Heart left ventricle (tissue), 16 donors: ENCODE measurements around the gene CDKN1C. TPM values are rescaled to one million over a fixed set of nuclear protein-coding genes. Genes with fewer than 3 reads are reported as not detected.
A peak's percentile ranks its signal among the peaks of the same experiment; 100 is the strongest.

Source experiments
- ATAC-seq, 4 donors: fragments of 200-7000 bp; cut with Tn5 transposase; one replicate each; pipeline ENCODE4 v1.9.1; 2020 to 2022; ENCODE audit warnings: moderate library complexity in 4 of 4, mild to moderate bottlenecking in 3 of 4, moderate number of reproducible peaks in 1 of 4
- DNase-seq, 5 donors: peaks; one replicate each; pipeline ENCODE4 v3.0.0-alpha.2; 2020
- H3K27ac ChIP-seq, 12 donors: fragments of 200-600 bp; sonication (generic) in 4 of 12; one replicate each; pipeline versions ENCODE4 v1.5.0 to v1.8.0; 2016 to 2022; ENCODE audit warnings: mild to moderate bottlenecking in 2 of 12
- H3K27me3 ChIP-seq, 9 donors: fragments of 200-600 bp; sonication (generic) in 2 of 9; one replicate each; pipeline versions ENCODE4 v1.5.1 to v1.8.0; 2016 to 2022; ENCODE audit warnings: mild to moderate bottlenecking in 3 of 9
- H3K36me3 ChIP-seq, 9 donors: fragments of 200-600 bp; sonication (generic) in 2 of 9; one replicate each; pipeline versions ENCODE4 v1.5.0 to v1.8.0; 2018 to 2022; ENCODE audit warnings: mild to moderate bottlenecking in 2 of 9
- H3K4me1 ChIP-seq, 12 donors: fragments of 200-600 bp; sonication (generic) in 4 of 12; one replicate each; pipeline versions ENCODE4 v1.5.0 to v1.8.0; 2016 to 2022; ENCODE audit warnings: mild to moderate bottlenecking in 3 of 12
- H3K4me3 ChIP-seq, 12 donors: fragments of 200-600 bp; sonication (generic) in 4 of 12; one replicate each; pipeline versions ENCODE4 v1.5.0 to v1.8.0; 2017 to 2022; ENCODE audit warnings: mild to moderate bottlenecking in 9 of 12, moderate library complexity in 4 of 12
- H3K9me3 ChIP-seq, 12 donors: fragments of 200-600 bp; sonication (generic) in 4 of 12; one replicate each; pipeline versions ENCODE4 v1.5.0 to v1.8.0; 2016 to 2022; ENCODE audit warnings: mild to moderate bottlenecking in 1 of 12
- POLR2A ChIP-seq, 2 donors: fragments of 450-650 bp; IDR thresholded peaks; one replicate each; pipeline ENCODE4 v1.6.1; 2017; ENCODE audit warnings: antibody characterized with exemption in 2 of 2, mild to moderate bottlenecking in 2 of 2, moderate library complexity in 2 of 2
- WGBS, 4 donors: extraction: QIAGEN DNeasy Blood & Tissue Kit in 2 of 4; methylation state at CpG; one replicate each; pipeline versions ENCODE4 v1.1.5 to v1.1.7; 2013 to 2018; 5-methylcytosine and 5-hydroxymethylcytosine counted together
- intact Hi-C, 10 donors: fragments of 100-400 bp; cut with DNase I; formaldehyde crosslinking; loops; one replicate each; pipeline versions ENCODE4 v1.11.1 to v1.14.2; 2022
- polyA plus RNA-seq, 2 donors: library from polyadenylated mRNA; stranded (reverse); fragments of 200-250 nt; gene quantifications; one replicate each; pipeline ENCODE4 v1.2.3, GENCODE V29; 2013
- total RNA-seq, 9 donors: library from RNA; depleted of rRNA in 2 of 9; stranded (reverse); fragments of >200 nt in 2 of 9; fragmentation: NEBNext Ultra II Directional in 3 of 9; extraction: Animal tissue kit (Norgen Biotek cat#: 25700) in 3 of 9; gene quantifications; one replicate each; pipeline versions ENCODE4 v1.1.0 to v1.2.4, GENCODE V29; 2016 to 2023
- TF ChIP-seq, protein P1 (sequence below), 12 donors: fragments of 200-600 bp; sonication (generic) in 4 of 12; IDR thresholded peaks; one replicate each; pipeline versions ENCODE4 v1.5.0 to v1.8.0; 2018 to 2022; ENCODE audit warnings: antibody characterized with exemption in 12 of 12, mild to moderate bottlenecking in 5 of 12
- donor health status: ischemic (EF 13 %, LVEDD 7.1; RV severe dilation, severe dysfunction).
- donor health status: healthy with polysubstance abuse.
- donor health status: DM: no; HTN: yes; CAD: no.
- donor health status: DM: no; HTN: no; CAD: no.
- donor health status: ischemic (EF 25% LVEDD 6.9; RV normal size, moderate dysfunction).
- donor health status: ischemic (EF 25% LVEDD 5.7; RV mildly dilated, moderate dysfunction).
- donor health status: healthy.
- donor health status: DM: yes; HTN: yes; CAD: no.
- donor health status: ischemic (EF 35%, LVEDD 5.7; RV mildly dilated, moderate dysfunction).
- donor health status: nonischemic (EF 11% LVEDD 7.7; RV severe dilation, severe dysfunction).
- donor health status: DM: yes; HTN: yes; CAD: no.
- donor health status: PGD.
- donor health status: ischemic (EF 29% LVEDD 5.4; RV normal size, mild dysfunction).
- donor health status: nonischemic (EF 23%, LVEDD 6.1; RV moderate dilation, normal function).

The CDKN1C gene
- total and polyA plus RNA-seq, 11 donors: 18.8 to 42.5 (median 33.4) TPM

DNA sequence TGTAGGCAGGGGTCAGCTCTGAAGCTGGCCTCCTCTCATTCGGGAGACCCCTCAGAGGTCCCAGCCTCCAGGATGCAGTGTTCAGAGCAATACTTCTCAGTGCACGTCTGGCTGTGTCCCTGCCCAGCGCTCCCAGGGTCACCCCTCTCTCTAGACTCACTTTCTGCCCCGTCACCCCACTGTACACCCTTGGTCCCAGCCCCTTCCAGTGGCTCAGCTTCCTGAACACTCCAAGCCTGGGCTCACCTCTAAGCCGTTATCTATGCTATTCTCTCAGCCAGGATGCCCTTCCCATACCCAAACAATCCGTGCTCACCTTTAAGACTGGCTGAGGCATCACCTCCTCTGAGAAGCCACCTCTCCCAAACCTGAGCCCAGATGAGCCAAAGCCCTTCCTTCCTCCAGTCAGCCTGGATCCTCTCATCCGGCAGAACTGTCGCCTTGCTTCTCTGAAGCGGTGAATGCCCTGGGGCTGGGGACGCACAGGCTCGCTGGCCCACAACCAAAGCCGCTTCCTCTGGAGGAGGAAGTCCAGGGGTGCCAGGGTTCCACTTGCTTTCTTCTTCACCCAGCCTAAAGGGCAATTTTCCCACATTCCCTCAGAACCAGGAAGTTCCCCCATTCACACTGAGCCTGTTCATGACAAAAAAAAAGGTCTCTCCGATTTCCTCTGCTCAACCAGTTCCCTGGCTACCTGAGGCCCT is 13.7 kb upstream of the CDKN1C start:
- Histone ChIP-seq H3K36me3 (no peaks in the 10 kb centered on the region), H3K27ac (peak overlapping the region in 8 of 12 donors; percentile 22 to 88 (median 58)), H3K4me1 (peaks cover 0 to 54% (median 17%) of the 10 kb centered on the region in 12 donors), H3K4me3 (peak overlapping the region in 1 of 12 donors; percentile 33), H3K27me3 (no peaks in the 10 kb centered on the region), H3K9me3 (no peaks in the 10 kb centered on the region)
- ATAC-seq: peak in 1 of 4 donors; percentile 18
- peak in 3 of 5 donors; percentile 54 to 81 (median 67) for DNase-seq
- WGBS, 4 donors: 67 to 76% (median 75%) methylated on average over 11 to 13 of the region's 13 CpGs
- TF ChIP-seq, protein P1, sequence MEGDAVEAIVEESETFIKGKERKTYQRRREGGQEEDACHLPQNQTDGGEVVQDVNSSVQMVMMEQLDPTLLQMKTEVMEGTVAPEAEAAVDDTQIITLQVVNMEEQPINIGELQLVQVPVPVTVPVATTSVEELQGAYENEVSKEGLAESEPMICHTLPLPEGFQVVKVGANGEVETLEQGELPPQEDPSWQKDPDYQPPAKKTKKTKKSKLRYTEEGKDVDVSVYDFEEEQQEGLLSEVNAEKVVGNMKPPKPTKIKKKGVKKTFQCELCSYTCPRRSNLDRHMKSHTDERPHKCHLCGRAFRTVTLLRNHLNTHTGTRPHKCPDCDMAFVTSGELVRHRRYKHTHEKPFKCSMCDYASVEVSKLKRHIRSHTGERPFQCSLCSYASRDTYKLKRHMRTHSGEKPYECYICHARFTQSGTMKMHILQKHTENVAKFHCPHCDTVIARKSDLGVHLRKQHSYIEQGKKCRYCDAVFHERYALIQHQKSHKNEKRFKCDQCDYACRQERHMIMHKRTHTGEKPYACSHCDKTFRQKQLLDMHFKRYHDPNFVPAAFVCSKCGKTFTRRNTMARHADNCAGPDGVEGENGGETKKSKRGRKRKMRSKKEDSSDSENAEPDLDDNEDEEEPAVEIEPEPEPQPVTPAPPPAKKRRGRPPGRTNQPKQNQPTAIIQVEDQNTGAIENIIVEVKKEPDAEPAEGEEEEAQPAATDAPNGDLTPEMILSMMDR (IDR thresholded peaks at IDR 0.05): no peak
- TF ChIP-seq POLR2A (IDR thresholded peaks at IDR 0.05): no peak
- intact Hi-C loops: loop anchor here in 4 of 10 donors (10.0 kb wide), 2 partner anchors 594 to 704 kb away; partner anchors contain the start of genes C11orf21 (in 2 of the 4) and TSPAN32 (in 2 of the 4)

DNA sequence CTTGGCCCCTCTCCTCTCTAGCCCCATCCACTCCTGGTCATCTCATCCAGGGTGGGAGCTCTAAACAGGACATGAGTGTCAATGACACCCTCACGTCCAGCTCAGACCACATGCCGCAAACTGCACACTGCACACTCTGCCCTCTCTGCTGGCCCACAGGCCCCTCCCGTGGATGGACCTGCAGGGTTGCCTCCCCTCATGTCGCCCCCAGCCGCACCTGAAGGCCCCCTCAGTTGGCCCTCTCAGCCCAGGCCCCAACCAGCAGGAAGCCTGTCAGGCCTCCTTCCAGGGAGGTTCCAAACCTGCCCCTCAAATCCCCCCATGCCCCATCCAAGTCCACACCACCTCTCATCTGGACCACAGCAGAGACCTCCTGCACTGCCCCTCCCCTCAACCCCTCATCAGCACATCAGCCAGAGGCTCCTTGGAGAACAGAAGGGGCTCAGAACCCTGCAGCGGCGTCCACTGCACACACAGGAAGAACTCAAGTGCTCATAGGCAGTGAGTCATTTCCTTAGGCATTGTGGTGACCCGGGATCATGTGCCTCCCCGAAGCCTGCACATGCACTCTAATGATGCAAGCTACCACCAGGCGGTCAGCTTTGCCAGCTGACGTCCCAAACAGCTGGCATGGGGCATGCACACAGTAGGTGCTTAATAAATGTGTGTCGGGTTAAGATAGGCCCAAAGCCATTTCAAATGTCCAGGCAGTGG is 12.9 kb upstream of the CDKN1C start:
- intact Hi-C loops: loop anchor here in 4 of 10 donors (10.0 kb wide), 2 partner anchors 594 to 704 kb away; partner anchors contain the start of genes C11orf21 (in 2 of the 4) and TSPAN32 (in 2 of the 4)
- no peaks in the 10 kb centered on the region for H3K27me3 ChIP-seq
- H3K9me3 ChIP-seq: no peaks in the 10 kb centered on the region
- WGBS, 4 donors: 57 to 70% (median 66%) methylated on average over 9 to 12 of the region's 12 CpGs
- H3K4me1 ChIP-seq: peaks cover 0 to 54% (median 17%) of the 10 kb centered on the region in 12 donors
- no peaks in the 10 kb centered on the region for H3K36me3 ChIP-seq
- TF ChIP-seq POLR2A (IDR thresholded peaks at IDR 0.05): no peak
- TF ChIP-seq, protein P1 (IDR thresholded peaks at IDR 0.05): no peak
- H3K4me3 ChIP-seq: peak overlapping the region in 1 of 12 donors; percentile 33
- H3K27ac ChIP-seq: peak overlapping the region in 8 of 12 donors; percentile 22 to 88 (median 58)
- DNase-seq: peak; percentile 68 to 82 (median 74)
- peak; percentile 21 to 71 (median 38) for ATAC-seq

DNA sequence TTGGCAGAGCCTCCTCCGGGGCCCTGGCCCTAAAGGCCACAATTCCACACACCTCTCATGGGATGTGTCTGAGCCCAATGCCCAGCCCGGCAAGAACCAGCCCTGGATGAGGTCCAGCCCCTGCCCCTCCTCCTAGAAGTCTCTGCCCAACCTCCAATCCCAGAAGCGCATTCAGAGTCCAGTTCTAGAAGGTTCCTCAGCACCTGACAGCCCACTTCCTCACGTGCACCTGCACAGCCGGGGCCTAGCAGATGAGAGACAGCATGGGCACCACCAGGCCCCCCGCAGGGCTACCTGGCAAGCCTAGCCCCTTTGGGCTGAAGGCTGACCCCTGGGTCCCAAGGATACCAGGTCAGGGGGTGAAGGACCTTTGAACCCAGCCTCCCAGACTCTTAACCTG is 11.5 kb upstream of the CDKN1C start:
- H3K9me3 ChIP-seq: no peaks in the 10 kb centered on the region
- H3K4me3 ChIP-seq: no peak overlapping the region
- H3K36me3 ChIP-seq: no peaks in the 10 kb centered on the region
- TF ChIP-seq POLR2A (IDR thresholded peaks at IDR 0.05): no peak
- TF ChIP-seq, protein P1 (IDR thresholded peaks at IDR 0.05): no peak
- no peak overlapping the region for H3K27ac ChIP-seq
- no peaks in the 10 kb centered on the region for H3K27me3 ChIP-seq
- intact Hi-C loops: loop anchor here in 4 of 10 donors (10.0 kb wide), 2 partner anchors 592 to 702 kb away; partner anchors contain the start of genes C11orf21 (in 2 of the 4) and TSPAN32 (in 2 of the 4)
- H3K4me1 ChIP-seq: peaks cover 2 to 51% (median 17%) of the 10 kb centered on the region in 12 donors
- ATAC-seq (no peak), DNase-seq (no peak)
- 93 to 96% (median 95%) methylated on average over 6 of the region's 6 CpGs for WGBS, 4 donors

DNA sequence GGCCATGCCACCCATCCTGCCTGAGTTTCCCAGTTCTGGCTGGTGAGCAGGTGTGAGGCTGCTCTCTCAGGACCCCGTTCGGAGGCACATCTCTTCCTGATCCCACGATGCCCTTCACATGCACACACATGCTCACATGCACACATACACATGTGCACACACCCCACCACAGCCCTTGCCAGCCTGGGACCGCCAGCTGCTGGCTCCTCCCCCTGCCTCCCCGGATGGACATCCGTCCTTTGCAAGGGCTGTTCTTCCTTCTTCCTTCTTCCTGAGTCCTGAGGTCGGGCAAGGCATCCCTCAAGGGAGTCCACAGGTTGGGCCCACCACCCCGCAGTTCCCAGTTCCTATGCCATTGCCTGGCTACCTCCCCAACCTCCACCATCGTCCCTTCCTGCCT is 10.5 kb upstream of the CDKN1C start:
- no peak for ATAC-seq
- Histone ChIP-seq H3K4me3 (no peak overlapping the region), H3K36me3 (no peaks in the 10 kb centered on the region), H3K27ac (no peak overlapping the region), H3K4me1 (peaks cover 5 to 52% (median 22%) of the 10 kb centered on the region in 12 donors), H3K27me3 (no peaks in the 10 kb centered on the region), H3K9me3 (no peaks in the 10 kb centered on the region)
- TF ChIP-seq, protein P1 (IDR thresholded peaks at IDR 0.05): no peak
- TF ChIP-seq POLR2A (IDR thresholded peaks at IDR 0.05): no peak
- DNase-seq: no peak
- WGBS, 4 donors: 71 to 80% (median 74%) methylated on average over 9 of the region's 9 CpGs
- intact Hi-C loops: loop anchor here in 4 of 10 donors (10.0 kb wide), 2 partner anchors 591 to 701 kb away; partner anchors contain the start of genes C11orf21 (in 2 of the 4) and TSPAN32 (in 2 of the 4)
